Thoracic aorta (tissue), 2 donors: ENCODE data around the gene LRMDA. TPM values are rescaled to one million over a fixed set of nuclear protein-coding genes. Genes with fewer than 3 reads are reported as not detected.

Experiments
- ATAC-seq: fragments of 150-250 bp; one replicate; pipeline ENCODE4 v1.8.0; 2017; ENCODE audit warnings: low read depth; ENCODE audit not compliant: insufficient number of reproducible peaks, low FRiP score
- DNase-seq: peaks from one replicate; pipeline ENCODE4 v3.0.0-alpha.2; 2020; ENCODE audit warnings: low spot score
- H3K27ac ChIP-seq, 2 donors: fragments of 200-600 bp; sonication (generic); 1 replicate in 1 of 2; 2 replicates in 1 of 2; pipeline ENCODE4 v1.5.1; 2016; ENCODE audit warnings: mild to moderate bottlenecking in 2 of 2, moderate library complexity in 2 of 2
- H3K27me3 ChIP-seq: fragments of 200-600 bp; sonication (generic); replicated peaks from 2 replicates; pipeline ENCODE4 v1.6.0; 2016; ENCODE audit warnings: mild to moderate bottlenecking; ENCODE audit not compliant: insufficient read depth
- H3K36me3 ChIP-seq: fragments of 200-600 bp; sonication (generic); one replicate; pipeline ENCODE4 v1.5.1; 2016
- H3K4me1 ChIP-seq, 2 donors: fragments of 200-600 bp; sonication (generic); 1 replicate in 1 of 2; 2 replicates in 1 of 2; pipeline versions ENCODE4 v1.5.1 to v1.6.0; 2016; ENCODE audit warnings: low read depth in 2 of 2, mild to moderate bottlenecking in 1 of 2; ENCODE audit not compliant: control insufficient read depth in 1 of 2
- H3K4me3 ChIP-seq: fragments of 200-600 bp; sonication (generic); 2 replicates; pipeline ENCODE4 v1.5.1; 2016; ENCODE audit warnings: mild to moderate bottlenecking
- H3K9me3 ChIP-seq: fragments of 200-600 bp; sonication (generic); 2 replicates; pipeline ENCODE4 v1.5.1; 2016
- total RNA-seq, 2 donors: library from RNA; depleted of rRNA; stranded (reverse); fragments of >200 nt; gene quantifications; one replicate each; pipeline versions ENCODE4 v1.1.0 to v1.2.3, GENCODE V29; 2016
- TF ChIP-seq, protein P1 (sequence below): fragments of 200-600 bp; sonication (generic); IDR thresholded peaks from one replicate; pipeline ENCODE4 v1.5.1; 2019; ENCODE audit warnings: antibody characterized with exemption

The LRMDA gene
- total RNA-seq, 2 donors from 2014 or later = 8.3 to 36.6 TPM

DNA sequence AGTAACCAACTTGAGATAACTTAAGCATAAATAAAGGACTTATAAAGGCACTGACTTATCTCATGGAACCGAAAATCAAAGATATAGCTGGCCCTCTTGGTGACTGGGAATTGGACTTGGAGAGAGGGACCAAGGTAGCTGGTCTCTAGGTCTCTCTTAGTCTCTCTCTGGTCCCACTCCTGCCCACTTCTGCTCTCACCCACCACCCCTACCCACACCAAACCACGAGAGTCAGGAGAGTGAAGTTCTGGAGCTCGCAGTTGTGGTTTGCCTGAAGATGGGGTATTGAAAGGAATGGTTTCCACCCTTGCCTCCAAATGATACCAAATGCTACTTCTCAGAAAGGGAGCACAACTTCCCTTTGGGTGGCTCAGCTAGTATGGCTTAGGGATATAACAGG, 216.3 kb downstream of the LRMDA start:
- no peaks in the 10 kb centered on the region for H3K27me3 ChIP-seq
- H3K4me3 ChIP-seq = no peak overlapping the region
- no peak overlapping the region for H3K27ac ChIP-seq
- no peaks in the 10 kb centered on the region for H3K9me3 ChIP-seq
- DNase-seq (no peak), ATAC-seq (no peak)
- H3K4me1 ChIP-seq = peaks cover 3 to 16% of the 10 kb centered on the region in 2 donors
- TF ChIP-seq, protein P1, sequence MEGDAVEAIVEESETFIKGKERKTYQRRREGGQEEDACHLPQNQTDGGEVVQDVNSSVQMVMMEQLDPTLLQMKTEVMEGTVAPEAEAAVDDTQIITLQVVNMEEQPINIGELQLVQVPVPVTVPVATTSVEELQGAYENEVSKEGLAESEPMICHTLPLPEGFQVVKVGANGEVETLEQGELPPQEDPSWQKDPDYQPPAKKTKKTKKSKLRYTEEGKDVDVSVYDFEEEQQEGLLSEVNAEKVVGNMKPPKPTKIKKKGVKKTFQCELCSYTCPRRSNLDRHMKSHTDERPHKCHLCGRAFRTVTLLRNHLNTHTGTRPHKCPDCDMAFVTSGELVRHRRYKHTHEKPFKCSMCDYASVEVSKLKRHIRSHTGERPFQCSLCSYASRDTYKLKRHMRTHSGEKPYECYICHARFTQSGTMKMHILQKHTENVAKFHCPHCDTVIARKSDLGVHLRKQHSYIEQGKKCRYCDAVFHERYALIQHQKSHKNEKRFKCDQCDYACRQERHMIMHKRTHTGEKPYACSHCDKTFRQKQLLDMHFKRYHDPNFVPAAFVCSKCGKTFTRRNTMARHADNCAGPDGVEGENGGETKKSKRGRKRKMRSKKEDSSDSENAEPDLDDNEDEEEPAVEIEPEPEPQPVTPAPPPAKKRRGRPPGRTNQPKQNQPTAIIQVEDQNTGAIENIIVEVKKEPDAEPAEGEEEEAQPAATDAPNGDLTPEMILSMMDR = no peak
- H3K36me3 ChIP-seq = no peaks in the 10 kb centered on the region

DNA sequence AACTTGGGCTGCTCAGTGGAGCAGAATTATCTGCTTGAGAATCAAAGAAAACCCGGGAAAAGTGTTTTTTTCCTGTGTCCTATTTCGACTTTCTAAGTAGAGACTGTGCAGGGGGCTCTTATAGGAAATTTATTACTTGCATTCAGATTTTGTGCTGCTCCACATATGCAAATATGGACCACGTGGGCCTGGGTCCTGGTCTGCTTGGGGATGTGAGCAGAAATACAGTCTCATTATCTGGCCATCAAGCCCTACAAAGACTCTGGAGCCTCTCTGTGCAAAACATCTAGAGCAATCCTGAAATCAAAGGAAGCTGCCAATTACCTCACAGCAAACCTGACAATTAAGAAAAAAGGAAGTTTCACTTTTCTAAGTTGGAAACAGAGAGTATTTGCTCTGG, 216.9 kb downstream of the LRMDA start:
- H3K27ac ChIP-seq = no peak overlapping the region
- ATAC-seq = no peak
- H3K4me1 ChIP-seq = peaks cover 9 to 23% of the 10 kb centered on the region in 2 donors
- no peak for DNase-seq
- no peaks in the 10 kb centered on the region for H3K36me3 ChIP-seq
- no peak overlapping the region for H3K4me3 ChIP-seq
- no peaks in the 10 kb centered on the region for H3K27me3 ChIP-seq
- TF ChIP-seq, protein P1 = no peak
- H3K9me3 ChIP-seq = no peaks in the 10 kb centered on the region

DNA sequence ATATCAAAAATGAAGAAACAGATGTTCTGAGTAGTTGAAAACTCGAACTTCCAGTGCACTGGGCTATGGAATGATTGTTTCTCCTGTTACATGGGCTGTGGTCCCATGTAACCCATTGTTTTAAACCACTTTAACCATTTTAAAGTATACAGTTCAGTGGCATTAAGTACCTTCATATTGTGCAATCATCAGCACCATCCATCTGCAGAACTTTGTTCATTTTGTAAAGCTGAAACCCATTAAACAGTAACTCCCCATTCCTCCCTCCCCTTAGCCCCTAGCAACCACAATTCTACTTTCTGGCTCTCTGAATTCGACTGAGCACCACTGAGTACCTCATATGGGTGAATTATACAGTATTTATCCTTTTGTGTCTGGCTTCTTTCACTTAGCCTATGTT, 217.4 kb downstream of the LRMDA start:
- TF ChIP-seq, protein P1 = no peak
- no peak overlapping the region for H3K27ac ChIP-seq
- no peaks in the 10 kb centered on the region for H3K9me3 ChIP-seq
- H3K4me3 ChIP-seq = no peak overlapping the region
- ATAC-seq = no peak
- H3K36me3 ChIP-seq = no peaks in the 10 kb centered on the region
- H3K27me3 ChIP-seq = no peaks in the 10 kb centered on the region
- peaks cover 10 to 28% of the 10 kb centered on the region in 2 donors for H3K4me1 ChIP-seq
- no peak for DNase-seq

DNA sequence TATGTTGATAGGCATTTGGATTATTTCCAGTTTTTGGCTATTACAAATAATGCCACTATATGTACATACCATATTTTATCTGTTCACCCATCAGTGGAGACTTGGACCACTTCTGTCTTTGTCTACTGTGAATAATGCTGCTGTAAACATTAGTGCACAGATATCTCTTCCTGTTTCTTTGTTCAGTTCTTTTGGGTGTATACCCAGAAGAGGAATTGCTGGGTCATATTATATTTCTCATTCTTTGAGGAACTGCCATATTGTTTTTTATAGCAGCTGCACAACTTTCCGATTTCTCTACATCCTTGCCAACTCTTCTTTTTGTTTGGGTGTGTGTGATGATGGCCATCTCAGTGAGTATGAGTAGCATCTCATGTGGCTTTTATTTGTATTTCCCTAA, 218.0 kb downstream of the LRMDA start:
- ATAC-seq = no peak
- H3K4me1 ChIP-seq = peaks cover 15 to 34% of the 10 kb centered on the region in 2 donors
- DNase-seq = no peak
- H3K4me3 ChIP-seq = no peak overlapping the region
- no peaks in the 10 kb centered on the region for H3K36me3 ChIP-seq
- no peak overlapping the region for H3K27ac ChIP-seq
- TF ChIP-seq, protein P1 = no peak
- H3K9me3 ChIP-seq = no peaks in the 10 kb centered on the region
- no peaks in the 10 kb centered on the region for H3K27me3 ChIP-seq

DNA sequence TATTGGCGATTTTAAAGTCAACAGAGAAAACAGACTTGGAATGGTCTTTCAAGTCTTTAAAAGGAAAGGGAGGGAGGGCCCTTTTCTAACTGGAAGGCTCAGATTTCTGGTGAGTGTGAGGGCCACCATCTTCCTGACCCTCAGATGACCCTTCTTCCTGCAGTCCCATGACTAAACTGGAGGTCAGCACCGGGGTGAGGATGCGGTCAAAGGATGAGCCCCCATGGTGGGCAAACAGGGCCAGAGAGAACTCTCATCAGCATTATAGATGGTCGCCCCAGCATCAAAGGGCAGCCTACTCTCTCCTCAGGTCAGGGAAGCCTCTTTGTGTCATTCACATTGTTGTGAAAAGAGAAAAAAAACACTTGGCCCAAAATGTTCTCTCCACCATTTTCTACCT, 219.2 kb downstream of the LRMDA start:
- no peaks in the 10 kb centered on the region for H3K27me3 ChIP-seq
- no peak overlapping the region for H3K27ac ChIP-seq
- no peak for DNase-seq
- H3K4me3 ChIP-seq = no peak overlapping the region
- H3K36me3 ChIP-seq = no peaks in the 10 kb centered on the region
- no peaks in the 10 kb centered on the region for H3K9me3 ChIP-seq
- H3K4me1 ChIP-seq = peaks cover 25 to 46% of the 10 kb centered on the region in 2 donors
- ATAC-seq = no peak
- TF ChIP-seq, protein P1 = no peak
